Stimulated activated CD4-positive, alpha-beta T cell treated with anti-CD3 and anti-CD28 coated beads, Interleukin-2, amount 100 ng/mL, for 48 hours (primary cell): ENCODE results near the gene CENPM.
A peak's percentile ranks its signal among the peaks of the same experiment; 100 is the strongest.
"Not testable (repeated sequence)": the region's sequence is repeated elsewhere in the genome, so short reads cannot be mapped to it uniquely, and the experiment has no call there.

Experiments
- DNase-seq, 2 donors: peaks; one replicate each; pipeline ENCODE4 v3.0.0-alpha.2; 2020

CENPM gene

DNA sequence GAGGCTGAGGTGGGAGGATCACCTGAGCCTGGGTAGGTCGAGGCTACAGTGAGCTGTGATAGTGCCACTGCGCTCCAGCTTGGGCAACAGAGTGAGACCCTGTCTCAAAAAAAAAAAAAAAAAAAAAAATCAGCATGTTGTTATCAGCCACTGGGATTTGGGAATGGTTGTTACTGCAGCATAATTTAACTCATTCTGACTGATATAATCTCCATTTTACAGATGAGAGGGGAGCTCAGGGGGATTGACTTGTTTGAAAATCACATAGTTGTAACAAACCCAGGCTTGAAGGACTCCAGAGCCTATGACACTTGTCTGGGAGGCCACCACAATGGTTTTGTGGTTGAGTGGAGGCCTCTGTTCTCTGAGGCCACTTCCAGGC, 19.3 kb upstream of the CENPM start:
- no peak for DNase-seq

DNA sequence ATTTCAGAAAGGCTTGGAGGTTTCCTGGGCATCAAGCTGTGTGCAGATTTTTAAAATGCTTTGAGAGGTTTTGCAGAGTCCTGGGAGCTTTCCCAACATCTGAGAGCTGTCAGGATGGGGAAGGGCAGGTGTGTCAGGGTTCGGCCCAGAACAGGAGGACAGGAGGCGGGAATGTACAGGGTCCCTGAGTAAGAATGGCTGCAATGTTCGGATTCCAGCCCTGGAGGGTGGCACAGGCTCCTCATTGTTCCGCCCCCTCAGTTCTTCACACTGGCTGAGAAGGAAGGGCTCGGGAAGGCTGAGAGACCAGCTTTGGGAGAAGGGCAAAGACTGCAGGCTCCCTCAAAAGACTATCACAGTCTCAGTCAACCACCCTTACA, 17.1 kb upstream of the CENPM start:
- no peak for DNase-seq

DNA sequence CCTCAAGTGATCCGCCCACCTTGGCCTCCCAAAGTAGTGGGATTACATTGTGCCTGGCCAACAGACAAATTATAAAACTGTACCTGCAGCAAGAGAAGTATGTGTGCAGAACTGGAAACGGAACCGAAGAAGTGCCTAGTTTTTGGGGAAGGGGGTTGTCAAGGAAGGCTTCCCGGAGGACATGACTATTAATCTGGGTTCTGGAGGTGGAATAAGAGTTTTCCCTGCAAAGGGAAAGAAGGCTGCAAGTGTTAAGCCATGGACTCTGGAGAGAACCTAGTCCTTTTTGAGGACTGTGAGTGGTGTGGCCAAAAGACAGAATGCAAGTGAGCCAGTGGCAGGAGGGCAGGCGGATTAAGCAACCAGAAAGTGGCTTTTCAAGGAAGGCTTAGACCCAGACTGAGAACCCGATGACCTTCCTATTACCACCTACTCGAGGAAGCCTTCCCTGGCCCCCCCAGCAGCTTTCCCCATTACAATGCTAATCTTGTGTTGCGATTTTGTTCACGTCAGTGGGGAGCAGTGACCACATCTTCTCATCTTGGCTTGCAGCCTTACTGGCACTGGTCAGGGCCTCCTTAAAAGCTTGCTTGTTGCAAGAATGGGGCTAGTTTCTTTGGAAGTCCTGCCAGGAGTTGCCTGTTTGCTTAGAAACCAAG, 16.6 kb upstream of the CENPM start:
- DNase-seq, result no peak

DNA sequence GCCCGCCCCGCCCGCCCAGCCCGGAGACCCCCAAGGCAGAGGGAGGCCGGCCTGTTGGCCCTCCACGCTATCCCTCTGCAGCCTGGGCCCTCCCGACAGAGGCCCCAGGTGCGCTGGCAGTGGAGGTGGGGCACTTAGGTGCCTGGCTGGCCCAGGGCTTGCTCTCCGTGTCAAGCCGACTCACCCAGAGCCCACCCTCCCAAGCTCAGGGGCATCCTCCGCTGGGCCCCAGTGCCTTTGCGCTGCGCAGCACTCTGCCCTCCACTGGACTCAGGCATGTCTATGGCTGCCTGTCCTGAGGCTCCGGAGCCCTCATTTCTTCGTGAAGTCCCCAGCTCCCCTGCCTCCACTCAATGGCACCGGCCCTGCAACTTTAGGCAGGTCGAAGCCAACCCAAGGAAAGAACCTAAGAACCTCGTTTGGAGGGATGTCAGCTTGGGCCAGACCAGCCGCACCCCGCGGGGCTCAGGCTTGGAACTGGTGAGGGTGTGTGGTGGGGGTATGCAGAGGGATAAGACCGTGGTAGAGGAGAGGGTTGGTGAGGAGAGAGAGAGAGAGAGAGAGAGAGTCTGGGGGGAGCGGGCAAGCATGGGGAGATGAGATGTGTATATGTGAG, 11.1 kb upstream of the CENPM start:
- no peak for DNase-seq

DNA sequence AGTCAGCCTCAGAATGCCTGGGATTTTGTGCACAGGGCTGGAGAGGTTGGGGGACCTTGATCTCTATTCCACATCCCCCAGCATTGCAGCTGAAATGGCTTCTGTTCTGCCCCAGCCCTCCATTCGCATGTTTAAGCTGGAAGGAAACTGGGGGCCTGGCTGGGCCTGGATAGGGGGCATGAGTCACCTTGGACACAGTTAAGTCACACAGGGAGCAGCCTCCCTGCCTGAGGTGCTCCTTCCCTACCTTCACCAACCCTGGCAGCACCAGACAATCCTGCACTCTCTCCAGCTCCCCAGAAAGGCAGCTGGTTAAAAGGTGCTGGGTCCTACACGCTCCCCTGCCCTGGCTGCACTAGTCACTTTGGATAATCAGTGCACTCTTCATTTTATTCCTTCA, 5.8 kb upstream of the CENPM start:
- DNase-seq, result no peak

DNA sequence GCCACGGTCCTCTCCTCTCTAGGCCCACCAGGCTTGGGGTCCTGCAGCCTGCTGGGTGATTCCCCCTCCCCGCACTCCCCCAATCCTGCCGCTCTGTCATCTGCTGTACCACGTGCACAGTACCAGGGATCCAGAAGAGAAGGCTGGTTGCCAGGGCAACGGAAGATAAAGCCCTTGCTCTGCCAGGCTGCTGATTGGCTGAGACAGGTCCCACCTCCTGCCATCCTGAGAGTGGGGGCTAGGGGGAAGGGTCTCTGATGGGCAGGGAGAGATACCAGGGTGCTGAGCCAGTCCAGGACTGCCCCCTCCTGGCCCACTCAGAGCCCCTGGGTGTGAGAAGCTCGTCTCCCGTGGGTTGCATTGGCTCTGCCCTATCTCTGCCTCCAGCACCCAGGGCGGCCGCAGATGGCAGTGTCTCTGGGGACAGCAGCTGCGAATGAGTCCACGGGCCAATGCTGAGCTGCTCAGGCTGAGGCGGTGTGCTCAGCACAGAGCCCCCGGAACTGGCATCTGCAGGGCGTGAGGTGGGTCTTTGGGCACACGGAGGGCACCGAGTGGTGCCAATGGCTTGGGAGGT, 5.0 kb upstream of the CENPM start, which contains the start of gene SMIM45:
TSS of gene SMIM45 (plus strand) at position 253 of the 577 bp plus-strand sequence.
- no peak for DNase-seq

DNA sequence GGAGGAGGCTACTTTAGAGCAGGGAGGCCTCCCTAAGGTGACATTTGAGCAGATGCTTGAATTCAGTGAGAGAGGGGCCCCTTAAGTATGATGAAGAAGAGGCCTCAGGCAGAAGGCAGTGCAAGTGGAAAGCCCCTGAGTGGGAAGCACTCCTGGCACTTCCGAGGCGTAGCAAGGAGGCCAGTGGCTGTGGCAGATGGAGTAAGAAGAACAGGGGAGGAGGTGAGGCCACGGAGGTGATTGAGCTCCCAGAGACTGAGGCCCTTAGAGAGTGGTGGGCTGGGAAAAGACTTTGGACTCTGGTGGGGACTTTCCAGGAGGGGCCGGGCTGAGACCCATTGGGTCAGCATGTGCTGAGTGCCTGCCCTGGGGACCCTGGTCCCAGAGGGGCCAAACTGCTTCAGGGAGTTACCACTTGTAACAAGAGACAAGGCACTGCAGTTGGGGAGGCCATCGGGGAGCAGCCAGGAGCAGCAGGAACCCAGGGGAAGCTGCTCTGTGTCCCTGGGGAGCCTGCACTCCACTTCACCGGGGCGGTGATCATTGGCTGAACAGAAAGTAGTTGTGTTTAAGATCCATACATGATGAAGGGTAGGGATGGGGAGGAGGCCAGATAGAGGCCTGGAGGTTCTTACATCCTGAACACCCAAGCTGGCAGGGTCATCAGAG, 2.5 kb upstream of the CENPM start:
- DNase-seq, result no peak

DNA sequence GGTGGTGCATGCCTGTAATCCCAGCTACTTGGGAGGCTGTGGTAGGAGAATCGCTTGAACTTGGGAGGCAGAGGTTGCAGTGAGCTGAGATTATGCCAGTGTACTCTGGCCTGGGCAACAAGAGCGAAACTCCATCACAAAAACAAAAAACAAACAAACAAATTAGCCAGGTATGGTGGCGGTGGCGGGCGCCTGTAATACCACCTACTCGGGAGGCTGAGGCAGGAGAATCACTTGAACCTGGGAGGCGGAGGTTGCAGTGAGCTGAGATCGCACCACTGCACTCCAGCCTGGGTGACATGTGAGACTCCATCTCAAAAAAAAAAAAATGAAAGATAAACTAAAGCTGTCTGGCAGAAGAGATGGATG, 2.0 kb upstream of the CENPM start:
- DNase-seq, result not testable (repeated sequence)

DNA sequence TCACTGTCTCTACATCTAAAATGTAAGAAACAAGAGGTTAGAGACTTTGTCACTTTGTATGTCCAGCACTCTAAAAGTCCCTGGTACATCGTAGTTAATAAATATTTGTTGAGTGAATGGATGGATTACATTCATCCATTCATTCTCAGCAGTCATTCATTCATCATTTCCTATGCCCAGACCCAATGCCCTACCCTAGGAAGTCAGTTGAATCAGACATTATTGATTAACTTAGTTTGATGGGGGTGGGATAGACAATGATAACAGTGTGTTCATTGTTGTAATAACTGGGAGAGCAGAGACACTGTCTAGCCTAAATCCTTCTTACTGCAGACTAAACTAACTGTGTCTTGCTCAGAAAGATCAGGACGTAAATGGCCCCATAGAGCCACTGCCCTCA, 1.2 kb upstream of the CENPM start:
- no peak for DNase-seq

DNA sequence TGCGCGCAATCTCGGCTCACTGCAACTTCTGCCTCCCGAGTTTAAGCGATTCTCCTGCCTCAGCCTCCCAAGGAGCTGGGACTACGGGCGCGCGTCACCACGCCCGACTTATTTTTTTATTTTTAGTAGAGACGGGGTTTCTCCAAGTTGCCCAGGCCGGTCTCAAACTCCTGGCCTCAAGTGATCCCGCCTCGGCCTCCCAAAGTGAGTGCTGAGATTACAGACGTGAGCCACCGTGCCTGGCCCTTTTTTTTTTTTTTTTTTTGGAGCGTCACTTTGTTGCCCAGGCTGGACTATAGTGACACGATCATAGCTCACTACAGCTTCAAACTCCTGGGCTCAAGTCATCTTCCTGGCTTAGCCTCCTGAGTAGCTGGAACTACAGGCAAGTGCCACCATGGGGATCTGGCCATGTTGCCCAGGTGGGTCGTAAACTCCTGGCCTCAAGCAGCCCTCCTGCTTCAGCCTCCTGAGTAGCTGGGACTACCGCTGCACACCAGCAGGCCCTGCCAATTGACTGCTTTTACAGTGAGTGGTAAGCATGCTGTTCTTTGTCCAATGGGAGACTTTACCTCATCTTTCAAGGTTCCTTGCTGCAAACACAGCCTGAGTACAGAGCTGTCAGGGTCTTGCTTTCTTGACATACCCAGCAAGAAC, 600 bp upstream of the CENPM start:
- no peak for DNase-seq

DNA sequence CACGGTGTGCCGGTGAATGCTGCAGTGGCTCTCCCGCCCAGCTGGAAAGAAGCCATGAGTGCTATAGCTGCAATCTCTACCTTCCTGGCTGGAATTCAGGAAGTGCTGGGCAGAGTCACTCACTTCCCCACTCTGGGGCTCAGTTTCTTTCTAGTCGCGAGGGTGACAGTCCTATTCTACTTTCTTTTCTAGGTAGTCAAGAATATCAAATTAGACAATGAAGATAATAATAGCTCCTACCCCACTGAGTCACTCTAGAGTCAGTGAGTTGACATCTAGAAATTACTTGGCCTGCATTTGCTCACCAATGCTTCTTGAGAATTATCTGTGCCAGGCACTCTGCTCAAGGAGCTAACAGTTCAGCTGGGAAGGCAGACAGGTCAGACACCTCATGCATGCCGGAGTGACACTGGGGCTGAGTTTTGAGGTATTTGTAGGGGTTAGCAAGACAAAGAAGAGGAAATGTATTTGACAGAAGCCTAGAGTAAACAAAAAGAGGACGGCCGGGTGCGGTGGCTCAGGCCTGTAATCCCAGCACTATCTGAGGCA, 3.2 kb downstream of the CENPM start:
- DNase-seq, result no peak

DNA sequence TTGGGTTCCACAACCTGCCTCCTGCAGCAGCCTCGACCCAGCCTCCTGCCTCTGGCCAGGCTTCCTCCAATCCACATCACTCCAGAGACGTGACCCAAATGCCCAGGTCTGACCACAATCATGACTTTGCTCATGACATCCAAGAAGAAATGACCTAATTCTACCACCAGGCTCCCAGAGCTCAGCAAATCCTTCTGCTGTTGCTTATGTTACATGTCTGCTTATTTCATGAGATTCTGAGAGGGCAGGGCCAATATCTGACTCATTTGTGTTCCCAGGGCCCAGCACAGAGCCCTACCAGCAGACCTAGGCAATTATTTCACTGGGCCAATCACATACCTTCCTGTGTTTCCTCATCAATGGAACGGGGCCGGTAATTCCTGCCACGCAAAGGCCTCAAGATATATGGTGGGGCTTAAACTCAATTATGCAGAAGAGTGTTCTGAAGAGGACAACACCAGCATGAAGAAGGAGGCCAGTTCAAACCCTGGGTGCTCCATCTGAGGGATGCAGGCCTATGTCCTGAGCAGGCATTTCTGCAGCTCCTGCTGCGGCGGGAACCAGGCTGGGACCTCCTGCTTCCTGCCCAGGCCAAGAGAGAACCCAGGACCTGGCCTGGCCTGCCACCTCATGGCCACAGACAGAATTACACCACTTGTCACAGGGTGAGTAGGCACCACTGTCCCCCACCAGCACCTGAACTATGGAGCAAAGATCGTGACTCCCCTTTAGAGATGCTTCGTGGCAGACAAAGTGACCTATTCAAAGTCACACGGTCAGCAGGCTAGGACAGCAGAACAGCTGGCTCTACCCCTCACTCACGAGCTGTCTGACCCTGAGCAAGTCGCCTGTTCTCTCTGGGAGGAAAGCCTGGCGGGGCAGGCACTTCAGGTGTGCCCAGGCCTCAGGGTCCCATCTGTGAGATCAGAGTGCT, 5.9 kb downstream of the CENPM start:
- DNase-seq, result peak; percentile 72 to 77

DNA sequence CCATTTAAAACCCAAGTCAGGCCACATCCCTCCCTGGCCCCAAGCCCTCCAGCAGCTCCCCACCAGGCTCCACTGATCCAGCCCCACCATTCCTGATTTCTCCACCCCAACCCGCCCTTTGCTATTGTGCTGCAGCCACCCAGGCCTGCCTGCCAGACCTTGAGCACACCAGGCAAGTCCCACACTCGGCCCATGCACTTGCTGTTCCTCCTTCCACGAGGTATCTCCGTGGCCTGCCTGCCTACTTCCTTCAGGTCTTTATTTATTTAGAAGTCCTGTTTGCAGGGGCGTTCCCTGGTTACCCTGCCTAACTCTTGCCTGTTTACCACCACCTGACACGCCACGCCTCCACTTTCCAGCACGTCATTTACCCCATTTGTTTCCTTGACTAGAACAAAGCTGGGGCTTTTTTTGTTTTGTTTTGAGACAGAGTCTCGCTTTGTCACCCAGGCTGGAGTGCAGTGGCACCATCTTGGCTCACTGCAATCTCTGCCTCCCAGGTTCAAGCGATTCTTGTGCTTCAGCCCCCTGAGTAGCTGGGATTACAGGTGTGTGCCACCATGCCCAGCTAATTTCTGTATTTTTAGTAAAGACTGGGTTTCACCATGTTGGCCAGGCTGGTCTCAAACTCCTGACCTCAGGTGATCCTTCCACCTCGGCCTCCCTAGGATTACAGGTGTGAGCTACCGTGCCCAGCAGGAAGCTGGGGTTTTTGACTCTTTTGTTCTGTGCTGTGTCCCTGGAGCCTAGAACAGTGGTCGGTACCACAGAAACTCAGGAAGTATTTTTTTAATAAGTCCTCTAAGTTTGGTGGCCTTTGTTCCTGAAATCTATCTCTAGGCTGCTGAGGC, 6.7 kb downstream of the CENPM start:
- peak; percentile 82 to 92 for DNase-seq

DNA sequence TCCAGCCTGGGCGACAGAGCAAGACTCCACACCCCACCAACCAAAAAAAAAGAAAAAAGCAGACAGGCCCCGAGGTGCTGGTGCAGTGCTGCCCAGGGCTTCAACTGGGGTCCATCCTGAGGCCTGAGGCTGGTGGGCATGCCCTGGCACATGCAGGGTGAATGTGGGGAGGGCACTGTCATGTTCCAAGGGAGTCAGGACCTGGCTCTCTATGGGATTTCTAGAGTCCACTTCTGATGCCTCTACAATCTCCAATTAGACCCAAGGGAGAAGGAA, 10.1 kb downstream of the CENPM start:
- no peak for DNase-seq

DNA sequence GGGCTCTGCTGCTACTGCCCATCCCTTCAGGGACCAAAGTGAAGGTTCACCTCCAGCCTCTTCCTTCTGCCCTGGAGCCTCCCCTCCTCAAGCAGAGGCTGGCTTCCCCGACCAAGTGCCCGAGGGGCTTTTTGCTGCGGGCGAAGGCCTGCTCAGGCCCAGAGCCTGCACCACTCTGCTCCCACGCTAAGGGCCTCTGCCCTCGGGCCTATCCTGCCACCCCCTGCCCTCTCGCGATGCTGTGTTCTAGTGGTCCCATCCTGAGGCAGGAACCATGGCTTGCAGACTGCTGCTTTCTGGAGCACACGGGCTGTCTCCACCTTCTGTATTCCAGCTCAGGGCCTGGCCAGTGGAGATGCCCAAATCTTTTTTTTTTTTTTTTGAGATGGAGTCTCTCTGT, 11.4 kb downstream of the CENPM start:
- no peak for DNase-seq

DNA sequence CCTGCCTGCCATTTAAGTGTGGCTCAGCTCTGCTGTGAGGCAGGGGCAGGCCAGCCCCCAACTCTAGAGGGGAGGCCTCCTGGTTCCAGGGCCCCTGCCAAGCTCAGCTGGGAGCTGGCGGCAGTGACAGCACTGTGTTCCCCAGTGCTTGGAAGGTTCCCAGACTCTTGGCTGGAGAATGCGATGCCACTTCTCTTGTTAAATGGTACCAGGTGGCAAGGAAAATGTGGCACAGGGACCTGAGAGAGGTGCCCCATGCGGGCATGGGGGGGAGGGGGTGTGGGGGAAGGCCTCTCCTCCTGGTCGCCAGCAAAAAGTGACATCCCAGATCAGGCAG, 12.0 kb downstream of the CENPM start:
- no peak for DNase-seq

DNA sequence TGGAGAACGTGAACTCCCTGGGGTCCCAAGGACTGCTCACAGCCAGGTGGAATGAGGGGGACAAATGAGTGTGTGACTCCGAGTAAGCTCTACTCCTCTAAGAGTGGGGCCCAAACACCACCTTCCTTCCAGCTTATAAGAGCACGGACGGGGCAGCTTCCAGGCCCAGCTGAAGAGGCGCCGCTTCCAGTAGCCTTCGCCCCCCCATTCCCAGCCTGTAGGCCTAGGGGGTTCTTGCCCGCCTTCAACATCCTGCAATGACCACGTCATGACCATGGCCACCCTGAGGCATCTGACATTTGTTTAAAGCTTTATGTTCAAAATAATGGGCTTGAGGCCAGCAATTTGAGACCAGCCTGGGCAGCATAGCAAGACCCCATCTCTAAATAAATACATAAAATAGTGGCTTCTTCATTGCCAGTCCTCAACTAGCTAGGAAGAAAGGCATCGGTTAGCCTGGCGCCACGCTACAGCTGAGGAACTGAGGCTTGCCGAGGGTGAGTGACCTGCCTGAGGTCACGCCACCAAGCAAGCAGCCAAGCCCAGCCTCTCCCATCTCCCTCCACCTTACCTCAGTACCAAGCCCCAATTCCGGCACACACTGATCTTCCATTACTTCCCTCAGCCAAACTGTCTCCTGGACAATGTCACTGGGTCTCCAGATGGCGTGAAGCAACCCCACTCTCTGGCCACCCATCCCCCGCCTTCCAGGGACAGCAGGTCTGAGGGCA, 12.5 kb downstream of the CENPM start:
- DNase-seq, result no peak

DNA sequence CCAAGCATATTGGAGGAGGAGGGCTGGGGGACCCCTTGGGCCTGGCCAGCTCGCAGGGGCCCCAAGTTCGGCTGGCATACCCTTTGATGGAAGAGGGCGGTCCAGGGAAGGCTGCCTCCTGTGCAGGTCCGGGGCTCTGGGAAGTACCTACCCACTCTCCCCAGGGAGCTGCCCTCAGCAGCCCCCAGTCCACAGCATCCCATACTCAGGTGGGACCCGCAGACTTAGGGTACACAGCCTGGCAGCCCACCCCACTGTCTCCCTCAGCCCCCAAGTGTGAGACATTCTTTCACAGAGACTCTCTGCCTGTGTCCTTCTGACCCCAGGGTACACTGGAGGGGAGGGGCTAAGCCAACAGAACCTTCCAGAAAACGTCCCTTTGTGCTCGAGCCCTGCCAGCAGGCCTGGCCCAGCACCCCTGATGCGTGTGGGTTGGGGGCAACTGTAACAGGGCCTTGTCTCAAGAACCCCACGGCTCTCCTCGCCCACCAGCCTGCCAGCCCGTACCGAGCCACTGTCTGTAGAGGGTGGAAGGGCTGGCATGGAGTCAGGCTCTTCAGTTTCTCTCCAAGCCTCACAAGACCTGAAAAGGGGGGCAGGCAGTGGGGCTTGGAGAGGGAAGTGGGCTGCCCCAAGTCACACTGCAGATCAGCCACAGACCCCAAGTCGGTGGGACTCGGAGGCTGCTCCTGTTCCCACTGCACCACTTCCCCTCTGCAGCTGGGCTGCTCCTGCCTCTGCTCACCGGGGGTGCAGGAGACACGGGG, 13.4 kb downstream of the CENPM start:
- no peak for DNase-seq

DNA sequence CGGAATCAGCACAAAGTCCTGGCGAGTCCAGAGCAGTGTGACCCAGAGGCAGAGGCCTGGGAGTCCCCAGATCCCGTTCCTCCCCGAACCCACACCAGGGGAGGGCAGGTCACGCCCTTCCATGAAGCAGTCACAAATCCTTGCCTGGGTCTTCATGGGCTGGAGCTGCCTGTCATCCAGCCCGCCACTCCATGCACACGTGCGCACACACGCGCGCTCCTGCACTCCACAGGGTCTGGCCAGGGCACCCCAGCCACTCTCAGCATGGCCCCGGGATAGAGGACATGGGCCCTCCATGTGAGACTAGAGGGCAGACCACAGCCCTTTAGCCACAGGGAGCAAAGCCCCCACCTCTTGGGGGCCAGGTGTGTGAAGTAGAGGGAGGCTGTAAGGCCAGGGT, 14.6 kb downstream of the CENPM start:
- DNase-seq, result no peak

DNA sequence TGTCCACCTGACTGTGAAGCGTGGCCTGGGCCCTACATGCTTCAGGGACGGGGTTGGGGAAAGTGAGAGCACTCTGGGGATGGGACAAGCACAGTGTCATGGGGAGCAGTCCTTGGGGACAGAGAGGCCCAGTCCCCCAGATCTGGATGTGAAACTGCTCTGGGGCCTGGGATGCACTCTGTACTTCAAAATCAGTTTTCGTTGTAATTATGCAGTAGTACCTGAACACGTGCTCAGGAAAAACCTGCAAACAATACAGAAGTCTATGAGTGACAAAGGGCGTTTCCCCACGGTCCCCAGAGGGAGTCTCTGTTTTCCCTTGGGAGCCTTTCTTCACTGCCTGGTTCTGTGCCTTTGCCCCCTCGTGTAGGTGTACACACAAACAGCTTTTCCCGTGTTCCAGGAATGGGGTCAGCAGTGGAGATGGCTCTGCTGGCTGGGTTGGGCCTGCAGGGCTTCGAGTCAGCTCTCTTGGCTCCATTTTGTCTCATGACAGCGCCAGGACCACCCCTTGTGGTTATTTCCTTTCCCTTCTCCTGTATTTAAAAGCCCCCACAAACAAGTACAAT, 15.2 kb downstream of the CENPM start:
- DNase-seq, result no peak
